Measurements from ENCODE around the gene DTNA. TPM values are rescaled to one million over a fixed set of nuclear protein-coding genes. Genes with fewer than 3 reads are reported as not detected.

DTNA gene
- total RNA-seq, 2 experiments from 2014 or later: not detected

DNA sequence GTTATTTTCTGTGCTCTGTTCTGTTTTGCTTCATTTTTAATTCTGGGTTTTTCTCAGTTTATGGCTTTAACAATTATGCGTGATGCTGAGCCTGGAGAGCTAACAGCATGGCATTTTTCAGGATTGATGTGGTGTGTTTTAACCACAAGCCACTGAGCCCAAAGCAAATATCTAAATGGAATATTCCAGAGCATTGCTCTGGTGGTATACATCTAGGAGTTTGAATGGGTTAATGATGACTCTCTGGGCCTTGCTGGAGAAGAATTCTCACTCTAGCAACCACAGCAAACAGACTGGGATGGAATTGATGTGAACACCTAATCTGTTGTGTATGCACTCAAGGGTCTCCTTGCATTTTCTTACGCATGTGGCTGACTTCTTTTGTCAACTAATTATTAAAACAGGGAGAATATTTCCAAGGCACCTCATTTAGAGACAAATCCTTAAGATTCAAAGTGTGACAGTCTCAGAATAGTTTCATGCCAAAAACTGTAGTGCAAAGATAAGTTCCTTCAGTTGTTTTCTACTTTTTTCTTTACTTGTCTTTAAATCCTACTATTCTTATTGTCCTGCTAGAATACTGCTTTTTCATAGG, 164.0 kb downstream of the DTNA start:
- ChIA-PET POLR2A (no interaction called here), CTCF (no interaction called here)
- no peak overlapping the region for H3K4me3 Mint-ChIP-seq

DNA sequence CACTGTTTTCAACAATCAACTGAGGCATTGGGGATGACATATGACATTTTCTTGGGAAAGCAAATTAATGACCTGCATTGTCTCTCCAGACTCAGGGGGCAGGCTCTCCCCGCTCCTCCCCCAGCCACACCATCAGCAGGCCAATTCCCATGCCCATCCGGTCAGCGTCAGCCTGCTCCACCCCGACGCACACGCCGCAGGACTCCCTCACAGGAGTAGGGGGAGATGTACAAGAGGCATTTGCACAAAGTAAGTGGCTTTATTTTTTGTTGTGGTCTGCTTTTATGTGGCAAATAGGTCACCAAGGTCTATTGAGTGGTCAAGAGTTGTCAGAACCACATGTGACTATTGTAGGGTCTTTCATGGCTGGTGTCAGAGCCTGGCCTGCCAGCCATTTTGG, 165.1 kb downstream of the DTNA start:
- no peaks in the 10 kb centered on the region for H3K36me3 Mint-ChIP-seq (ENCODE audit: low read depth)
- Histone ChIP-seq H3K4me1 (ENCODE audit: insufficient read depth, low read length) (no peaks in the 10 kb centered on the region), H3K27me3 (ENCODE audit: control insufficient read depth in 1 of 2, insufficient read depth in 2 of 2, low read length in 2 of 2) (no peaks in the 10 kb centered on the region), H3K27ac (ENCODE audit: low read depth in 1 of 2, low read length in 2 of 2) (no peak overlapping the region), H3K4me3 (ENCODE audit: low read length) (no peak overlapping the region), H3K9me3 (ENCODE audit: control insufficient read depth in 1 of 2, insufficient read depth in 1 of 2, low read length in 2 of 2) (no peaks in the 10 kb centered on the region), H3K36me3 (ENCODE audit: insufficient read depth, low read length) (no peaks in the 10 kb centered on the region)
- H3K27ac Mint-ChIP-seq: no peak overlapping the region
- intact Hi-C loops (cut with DNase I, micrococcal nuclease): no loop called here
- ChIA-PET CTCF (interaction anchor here (1.1 kb wide), 1 partner anchor 12 kb away, joined by 3 read pairs; no protein-coding TSS in a partner anchor), POLR2A (no interaction called here)
- TF ChIP-seq, protein P1, sequence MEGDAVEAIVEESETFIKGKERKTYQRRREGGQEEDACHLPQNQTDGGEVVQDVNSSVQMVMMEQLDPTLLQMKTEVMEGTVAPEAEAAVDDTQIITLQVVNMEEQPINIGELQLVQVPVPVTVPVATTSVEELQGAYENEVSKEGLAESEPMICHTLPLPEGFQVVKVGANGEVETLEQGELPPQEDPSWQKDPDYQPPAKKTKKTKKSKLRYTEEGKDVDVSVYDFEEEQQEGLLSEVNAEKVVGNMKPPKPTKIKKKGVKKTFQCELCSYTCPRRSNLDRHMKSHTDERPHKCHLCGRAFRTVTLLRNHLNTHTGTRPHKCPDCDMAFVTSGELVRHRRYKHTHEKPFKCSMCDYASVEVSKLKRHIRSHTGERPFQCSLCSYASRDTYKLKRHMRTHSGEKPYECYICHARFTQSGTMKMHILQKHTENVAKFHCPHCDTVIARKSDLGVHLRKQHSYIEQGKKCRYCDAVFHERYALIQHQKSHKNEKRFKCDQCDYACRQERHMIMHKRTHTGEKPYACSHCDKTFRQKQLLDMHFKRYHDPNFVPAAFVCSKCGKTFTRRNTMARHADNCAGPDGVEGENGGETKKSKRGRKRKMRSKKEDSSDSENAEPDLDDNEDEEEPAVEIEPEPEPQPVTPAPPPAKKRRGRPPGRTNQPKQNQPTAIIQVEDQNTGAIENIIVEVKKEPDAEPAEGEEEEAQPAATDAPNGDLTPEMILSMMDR (IDR thresholded peaks at IDR 0.05): no peak
- DNase-seq (no peak), ATAC-seq (ENCODE audit: poor library complexity) (no peak)
- H3K27me3 Mint-ChIP-seq: no peaks in the 10 kb centered on the region
- no peaks in the 10 kb centered on the region for H3K4me1 Mint-ChIP-seq (ENCODE audit: low read depth)
- no peaks in the 10 kb centered on the region for H3K9me3 Mint-ChIP-seq
- H3K4me3 Mint-ChIP-seq: no peak overlapping the region

More for the DNA sequence above, 164.0 kb downstream of the DTNA start:
- Histone ChIP-seq H3K9me3 (ENCODE audit: control insufficient read depth in 1 of 2, insufficient read depth in 1 of 2, low read length in 2 of 2) (no peaks in the 10 kb centered on the region), H3K36me3 (ENCODE audit: insufficient read depth, low read length) (no peaks in the 10 kb centered on the region), H3K27ac (ENCODE audit: low read depth in 1 of 2, low read length in 2 of 2) (no peak overlapping the region), H3K27me3 (ENCODE audit: control insufficient read depth in 1 of 2, insufficient read depth in 2 of 2, low read length in 2 of 2) (no peaks in the 10 kb centered on the region), H3K4me1 (ENCODE audit: insufficient read depth, low read length) (no peaks in the 10 kb centered on the region), H3K4me3 (ENCODE audit: low read length) (no peak overlapping the region)
- no peak for DNase-seq
- Mint-ChIP-seq H3K27ac (no peak overlapping the region), H3K36me3 (ENCODE audit: low read depth) (no peaks in the 10 kb centered on the region), H3K9me3 (no peaks in the 10 kb centered on the region), H3K4me1 (ENCODE audit: low read depth) (no peaks in the 10 kb centered on the region), H3K27me3 (no peaks in the 10 kb centered on the region)
- no peak for ATAC-seq (ENCODE audit: poor library complexity)
- intact Hi-C loops (cut with DNase I, micrococcal nuclease): no loop called here
- TF ChIP-seq, protein P1 (IDR thresholded peaks at IDR 0.05): no peak

DNA sequence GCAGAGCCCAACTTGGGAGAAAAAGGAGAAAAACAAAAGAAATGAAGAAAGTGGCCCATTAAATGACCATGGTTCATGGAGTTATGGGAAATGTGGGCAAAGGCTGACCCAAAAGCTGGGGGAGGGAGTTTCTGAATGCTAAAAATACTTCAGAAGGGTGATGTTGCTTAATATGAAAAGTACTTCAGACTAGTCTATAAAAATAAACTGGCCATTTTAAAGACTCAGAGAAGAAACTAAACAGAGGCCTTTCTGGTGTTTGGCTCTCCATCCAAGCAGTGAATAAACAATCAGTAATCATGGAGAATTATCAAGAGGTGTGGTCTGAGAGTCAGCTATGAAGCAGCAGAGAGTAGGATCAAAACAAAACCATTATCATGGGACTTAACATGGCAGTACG, 170.3 kb downstream of the DTNA start:
- ATAC-seq (ENCODE audit: poor library complexity) (no peak), DNase-seq (no peak)
- ChIA-PET CTCF (interaction anchor here (0.8 kb wide), 1 partner anchor 118 kb away, joined by 3 read pairs; no protein-coding TSS in a partner anchor), POLR2A (no interaction called here)
- TF ChIP-seq, protein P1 (IDR thresholded peaks at IDR 0.05): no peak
- Histone ChIP-seq H3K9me3 (ENCODE audit: control insufficient read depth in 1 of 2, insufficient read depth in 1 of 2, low read length in 2 of 2) (no peaks in the 10 kb centered on the region), H3K36me3 (ENCODE audit: insufficient read depth, low read length) (no peaks in the 10 kb centered on the region), H3K4me3 (ENCODE audit: low read length) (no peak overlapping the region), H3K27ac (ENCODE audit: low read depth in 1 of 2, low read length in 2 of 2) (no peak overlapping the region), H3K4me1 (ENCODE audit: insufficient read depth, low read length) (no peaks in the 10 kb centered on the region), H3K27me3 (ENCODE audit: control insufficient read depth in 1 of 2, insufficient read depth in 2 of 2, low read length in 2 of 2) (no peaks in the 10 kb centered on the region)
- H3K4me3 Mint-ChIP-seq: no peak overlapping the region
- no peaks in the 10 kb centered on the region for H3K36me3 Mint-ChIP-seq (ENCODE audit: low read depth)
- no peaks in the 10 kb centered on the region for H3K9me3 Mint-ChIP-seq
- intact Hi-C loops (cut with DNase I, micrococcal nuclease): no loop called here
- H3K4me1 Mint-ChIP-seq (ENCODE audit: low read depth): no peaks in the 10 kb centered on the region
- H3K27ac Mint-ChIP-seq: no peak overlapping the region
- H3K27me3 Mint-ChIP-seq: no peaks in the 10 kb centered on the region

All from CD4-positive, alpha-beta T cell (primary cell).